NCI-H524 (cell line): Measurements from ENCODE around the gene PRKAR1B.

Experiments
- DNase-seq, 2 experiments: peaks; one replicate each; lab custom pipeline; 2025; lab: John Stamatoyannopoulos, UW

The PRKAR1B gene

DNA sequence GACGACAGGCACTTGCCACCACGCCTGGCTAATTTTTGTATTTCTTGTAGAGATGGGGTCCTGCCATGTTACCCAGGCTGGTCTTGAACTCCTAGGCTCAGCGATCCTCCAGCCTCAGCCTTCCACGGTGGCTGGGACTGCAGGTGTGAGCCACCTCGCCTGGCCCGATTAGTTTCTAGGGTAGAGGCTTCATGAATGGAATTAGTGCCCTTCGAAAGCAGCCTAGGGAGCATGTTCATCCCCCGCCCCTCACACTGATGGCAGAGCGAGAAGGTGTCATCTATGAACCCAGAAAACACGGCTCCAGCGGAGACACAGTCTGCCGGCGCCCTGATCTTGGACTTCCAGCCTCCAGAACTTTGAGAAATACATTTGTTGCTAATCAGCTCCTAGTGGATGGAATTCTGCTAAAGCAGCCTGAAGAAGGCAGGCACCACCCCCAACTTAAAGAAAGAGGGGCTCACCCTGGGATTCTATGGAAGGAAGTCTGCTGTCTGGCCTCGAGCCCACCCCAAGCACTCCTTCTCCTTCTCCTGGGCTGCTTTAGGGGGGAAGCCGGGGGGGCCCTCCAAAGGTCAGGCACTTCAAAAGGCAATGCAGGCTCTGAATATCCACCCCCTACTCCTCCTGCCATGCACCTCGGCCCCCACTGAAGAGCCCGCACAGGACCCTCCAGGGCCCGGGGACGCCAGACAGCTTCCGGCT is 217.5 kb downstream of the PRKAR1B start:
- DNase-seq, result no peak

DNA sequence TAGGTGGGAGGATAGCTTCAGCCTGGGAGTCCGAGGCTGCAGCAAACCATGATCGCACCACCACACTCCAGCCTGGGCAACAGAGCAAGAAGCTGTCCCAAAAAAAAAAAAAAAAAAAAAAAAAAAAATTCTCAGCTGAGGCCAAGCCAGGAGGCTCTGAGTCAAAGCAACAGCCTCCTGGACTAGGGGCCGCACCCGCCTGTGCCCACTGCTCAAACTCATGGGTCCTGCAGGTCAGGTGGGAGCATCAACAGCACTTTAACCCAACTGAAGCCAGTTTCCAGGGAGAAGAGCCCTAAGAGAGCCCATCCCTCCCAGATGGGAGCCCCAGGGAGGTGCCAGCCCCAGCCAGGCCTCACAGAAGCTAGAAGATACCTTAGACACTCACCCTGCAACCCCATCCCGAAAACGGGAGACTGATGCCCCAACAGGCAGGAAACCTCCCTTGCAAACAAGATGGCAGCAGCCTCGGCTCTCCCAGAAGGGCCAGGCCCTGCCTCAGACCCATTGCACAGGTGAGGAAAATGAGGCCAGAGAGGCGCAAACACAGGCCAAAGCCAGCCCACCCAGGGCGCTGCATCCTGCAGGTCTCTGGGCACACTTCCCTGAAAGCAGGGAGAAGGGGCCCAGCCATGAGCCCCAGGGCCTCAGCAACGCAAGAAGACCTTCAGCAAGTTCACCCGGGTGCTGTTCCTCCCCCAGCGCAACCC is 218.5 kb downstream of the PRKAR1B start:
- no peak for DNase-seq

DNA sequence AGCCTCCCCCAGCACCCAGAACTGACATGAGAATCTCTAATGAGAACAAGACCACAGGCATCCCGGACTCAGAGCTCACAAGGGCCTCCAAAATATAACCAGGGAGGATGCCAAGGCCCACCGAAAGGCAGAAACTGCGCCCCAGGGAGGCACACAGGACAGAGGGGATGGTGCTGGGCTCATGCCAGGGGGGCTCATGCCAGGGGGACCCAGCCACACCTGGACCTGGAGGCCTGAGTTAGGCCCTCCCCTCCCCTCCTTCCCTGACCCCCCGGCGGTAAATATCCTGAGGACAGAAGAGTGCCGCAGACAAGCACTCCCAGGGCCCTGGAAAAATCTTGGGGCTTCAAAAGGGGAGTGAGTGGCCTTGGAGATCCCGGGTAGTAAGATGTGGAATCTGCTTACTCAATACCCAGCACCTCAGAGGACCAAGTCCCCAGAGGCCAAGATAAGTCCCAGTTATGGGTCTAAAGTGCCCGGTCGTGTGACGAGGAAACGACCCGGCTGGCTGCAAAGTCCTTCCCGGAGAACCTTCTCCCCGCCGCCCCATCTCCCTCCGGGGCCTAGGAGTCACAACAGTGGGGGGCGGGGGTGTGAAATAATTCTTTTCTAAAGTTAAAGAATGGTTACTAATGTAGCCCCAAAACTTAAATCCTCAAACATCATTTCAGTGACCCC is 219.3 kb downstream of the PRKAR1B start:
- DNase-seq, result no peak

DNA sequence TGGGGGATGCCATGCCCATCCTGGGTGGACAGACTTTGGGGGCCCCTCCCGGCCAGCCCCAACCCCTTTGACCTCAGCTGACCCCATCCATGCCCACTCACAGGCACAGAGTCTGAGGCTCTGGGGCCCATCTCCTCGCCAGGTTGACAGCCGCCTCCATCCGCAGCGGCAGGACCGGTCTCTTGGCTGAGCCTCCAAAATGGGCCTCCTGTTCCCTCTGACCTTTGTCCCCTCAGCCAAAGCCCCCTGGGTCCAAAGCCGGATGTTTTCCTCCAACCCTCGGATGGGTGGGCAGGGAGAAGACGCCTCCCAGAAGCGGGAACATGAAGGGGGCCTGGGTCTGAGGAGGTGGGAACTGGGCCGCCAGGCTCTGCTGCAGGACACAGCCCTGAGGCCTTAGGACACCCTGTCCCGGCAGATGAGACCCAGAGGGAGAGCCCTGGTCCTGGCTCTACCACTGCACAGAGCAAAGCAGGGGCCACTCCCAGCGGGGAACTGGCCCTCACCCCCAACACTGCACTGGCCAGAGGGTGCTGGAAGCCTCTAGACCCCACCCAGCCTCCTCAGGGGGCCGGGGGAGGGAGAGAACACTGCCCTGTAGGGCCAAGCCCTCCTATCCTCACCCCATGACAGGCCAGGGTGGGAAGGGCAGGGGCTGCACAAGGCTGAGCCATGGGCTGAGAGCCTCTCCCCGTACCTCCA is 220.0 kb downstream of the PRKAR1B start:
- no peak for DNase-seq

DNA sequence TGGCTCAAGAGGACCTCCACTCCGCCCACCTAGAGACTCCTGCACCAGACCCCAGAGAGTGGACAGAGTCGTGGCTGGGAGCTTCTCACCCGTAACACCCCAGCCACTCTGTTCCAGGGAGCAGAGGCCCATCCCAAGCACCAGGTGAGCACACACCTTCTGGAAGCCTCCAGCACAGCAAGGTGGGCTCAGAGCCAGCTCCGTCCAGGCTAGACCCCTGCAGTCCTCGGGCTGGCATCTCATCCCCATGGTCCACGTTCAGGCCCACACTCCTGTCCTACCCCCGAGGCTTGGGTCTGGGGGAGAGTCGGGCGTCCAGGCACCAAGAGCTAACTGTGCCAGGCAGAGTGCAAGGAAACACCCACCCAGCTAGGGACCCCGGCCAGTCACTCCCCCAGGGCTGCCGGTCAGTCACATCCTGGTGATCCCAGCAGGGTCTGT is 220.7 kb downstream of the PRKAR1B start:
- no peak for DNase-seq

DNA sequence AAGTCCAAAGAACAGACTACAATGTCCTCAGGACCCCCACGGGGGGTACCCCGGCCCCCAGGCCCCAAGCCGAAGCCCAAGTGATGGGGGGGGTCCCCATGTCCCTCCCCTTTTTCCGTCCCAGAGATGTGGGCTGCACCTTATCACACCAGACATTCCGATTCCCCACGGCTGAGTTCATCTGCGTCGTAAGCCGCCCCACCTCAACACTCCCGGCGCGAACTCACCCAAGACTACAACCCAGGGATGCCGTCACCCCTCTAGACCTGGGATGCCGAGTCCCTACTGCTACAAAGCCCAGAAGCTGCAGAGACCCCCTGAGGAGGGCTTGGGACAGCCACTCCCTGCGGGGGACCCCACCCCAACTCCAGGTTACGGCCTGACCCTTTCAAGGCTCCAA is 221.9 kb downstream of the PRKAR1B start:
- DNase-seq, result no peak

DNA sequence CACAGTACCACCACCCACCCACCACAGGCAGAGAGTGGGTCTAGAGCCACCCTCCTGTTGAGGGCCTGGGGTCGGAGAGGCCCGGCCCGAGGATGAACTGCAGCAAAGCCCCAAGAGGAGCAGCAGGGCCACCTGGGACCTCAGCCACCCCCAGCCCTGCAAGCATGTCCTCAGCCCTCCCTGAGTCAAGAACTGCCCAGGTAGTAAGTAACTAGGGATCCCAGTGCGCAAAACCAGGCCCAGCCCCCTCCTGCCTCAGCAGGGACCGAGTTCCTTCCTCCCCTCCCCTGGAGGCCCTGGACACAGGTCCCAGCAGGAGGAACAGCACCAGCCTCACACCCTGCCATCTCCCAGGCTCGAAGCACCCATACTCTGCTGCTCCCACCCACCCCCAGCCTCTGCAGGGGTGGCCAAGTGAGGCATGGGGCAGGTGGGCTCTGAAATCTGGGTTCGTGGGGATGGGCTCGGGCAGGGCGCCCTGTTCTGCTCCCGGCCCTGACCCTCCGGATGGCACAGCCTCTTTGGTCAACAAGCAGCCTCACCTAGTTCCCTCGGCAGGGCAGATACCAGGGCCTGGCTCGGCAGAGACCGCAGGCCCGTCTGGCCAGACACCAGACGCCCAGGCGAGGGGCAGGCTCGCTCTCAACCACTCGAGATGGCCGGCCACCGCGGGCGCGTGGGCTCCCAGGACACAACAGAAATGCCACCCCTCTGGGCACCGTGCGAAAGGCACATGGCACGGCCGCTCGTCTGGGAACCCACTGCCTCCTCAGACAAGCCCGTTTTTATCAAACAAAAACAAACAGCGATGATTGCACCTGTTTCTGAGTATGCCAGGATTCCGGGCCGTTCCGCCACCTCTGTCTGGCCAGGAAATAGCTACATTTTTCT is 222.6 kb downstream of the PRKAR1B start:
- DNase-seq, result no peak

DNA sequence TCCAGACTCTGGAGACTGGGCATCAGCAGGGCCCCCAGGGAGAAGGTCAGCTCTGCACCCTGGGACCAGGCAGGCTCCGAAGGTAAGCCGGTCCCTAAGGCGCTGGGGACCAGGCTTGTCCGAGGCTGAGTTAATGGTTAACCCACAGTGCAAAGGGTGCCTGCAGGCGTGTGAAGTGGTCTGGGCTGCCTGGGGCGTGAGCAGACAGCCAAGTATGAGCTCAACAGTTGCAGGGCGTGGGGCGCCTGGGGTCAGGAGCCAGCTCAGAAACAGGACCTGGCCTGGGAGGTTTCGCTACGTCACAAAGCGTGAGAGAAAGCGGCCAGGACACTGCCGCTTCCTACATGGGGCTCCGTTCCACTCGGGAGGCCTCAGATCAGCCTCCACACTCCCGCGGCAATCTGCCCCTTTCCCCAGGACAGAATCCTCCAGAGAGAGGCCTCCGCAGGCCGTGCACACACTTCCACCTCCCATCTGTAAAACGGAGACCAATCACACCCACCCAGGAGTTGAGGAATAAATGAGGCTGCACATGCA is 223.4 kb downstream of the PRKAR1B start:
- no peak for DNase-seq

GRCh38 chr7:502296-502695 is 224.8 kb downstream of the PRKAR1B start:
- DNase-seq, result no peak

GRCh38 chr7:501526-501925 is 225.6 kb downstream of the PRKAR1B start:
- no peak for DNase-seq

DNA sequence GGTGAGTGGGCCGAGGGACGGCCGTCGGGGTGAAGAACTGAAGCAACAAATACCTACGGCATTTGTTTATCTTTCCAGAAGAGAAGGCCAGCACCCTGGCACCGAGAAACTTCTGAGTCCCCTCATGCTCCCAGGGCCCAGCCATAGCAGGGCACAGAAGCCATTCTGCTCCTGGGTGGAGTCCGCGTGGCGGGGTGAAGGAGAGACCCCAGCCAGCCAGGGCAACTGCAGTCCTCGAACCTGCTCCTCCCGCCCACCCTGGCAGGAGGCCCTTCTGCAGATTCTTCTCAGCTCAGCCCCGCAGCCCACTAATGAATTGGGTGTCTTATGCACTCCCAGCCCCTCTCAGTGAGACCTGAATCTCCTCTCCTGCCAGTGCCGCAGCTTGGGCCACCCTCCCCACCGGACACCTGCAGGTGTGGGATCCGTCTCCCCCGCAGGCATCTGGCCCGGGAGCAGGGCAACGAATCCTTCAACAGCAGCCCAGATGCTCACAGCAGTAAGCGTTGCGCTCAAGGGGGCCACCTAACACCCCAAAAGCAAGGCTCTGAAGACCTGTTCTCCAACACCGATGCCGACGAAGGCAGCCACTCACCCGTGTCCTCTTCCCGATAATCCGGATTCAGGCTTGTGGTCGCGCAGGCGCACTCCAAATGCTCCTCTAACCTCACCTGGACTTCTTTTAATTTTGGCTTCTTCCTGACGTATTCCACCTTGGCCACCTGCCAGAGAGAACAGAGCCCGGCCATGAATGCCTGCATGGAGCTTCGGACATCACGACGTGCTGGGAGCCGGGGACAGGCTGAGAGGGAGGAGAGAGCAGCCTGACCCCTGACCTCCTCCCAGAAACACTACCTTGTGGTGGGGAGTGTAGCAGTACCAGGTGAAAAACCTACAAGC is 226.3 kb downstream of the PRKAR1B start:
- no peak for DNase-seq

DNA sequence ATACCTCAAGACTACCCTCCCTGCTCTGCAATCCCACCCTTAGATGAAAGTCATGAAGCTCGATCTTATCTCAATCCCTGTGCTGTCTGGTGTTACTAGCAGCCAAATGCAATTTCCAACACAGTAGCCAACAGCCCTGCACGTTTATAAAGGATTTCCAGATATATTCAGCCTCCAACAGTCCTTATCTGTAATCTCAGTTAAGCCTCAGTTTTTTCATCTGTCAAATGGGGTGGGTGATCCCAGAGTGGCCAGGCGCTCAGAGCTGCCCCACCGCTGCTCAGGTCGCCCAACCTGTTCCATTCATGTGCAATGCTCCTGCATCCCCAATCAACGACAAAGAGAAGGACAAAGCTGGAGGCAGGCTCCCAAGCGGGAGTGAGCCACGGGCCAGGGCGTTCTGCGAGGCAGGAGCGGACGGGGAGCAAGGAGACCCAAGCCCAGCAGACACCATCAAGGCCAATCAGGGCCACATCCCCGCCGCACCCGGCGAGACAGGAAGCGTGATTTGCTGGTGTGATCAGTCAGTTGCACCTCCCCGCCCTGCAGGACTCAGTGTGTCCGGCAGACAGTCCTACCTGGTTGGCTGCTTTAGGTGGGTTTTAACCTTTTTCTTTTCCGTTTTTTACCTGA is 227.1 kb downstream of the PRKAR1B start:
- DNase-seq, result no peak
